Kasumi-1 (cell line): ENCODE data around the gene P2RX6.
"Not testable (repeated sequence)": the region's sequence is repeated elsewhere in the genome, so short reads cannot be mapped to it uniquely, and the experiment has no call there.

Source experiments
- DNase-seq, 2 experiments: peaks; one replicate each; lab custom pipeline; 2025; lab: John Stamatoyannopoulos, UW

The P2RX6 gene

GRCh38 chr22:21031545-21032036, 16.6 kb downstream of the P2RX6 start:
- no peak for DNase-seq

- DNase-seq, result no peak
These were observed 17.3 kb downstream of the P2RX6 start, which contains the start of gene SLC7A4 for GRCh38 chr22:21032037-21032867. Gene SLC7A4 (minus strand): TSS chr22:21032561. CDS start chr22:21031812, 749 bp downstream.

GRCh38 chr22:21032868-21033688, 18.1 kb downstream of the P2RX6 start:
- no peak for DNase-seq

- no peak for DNase-seq
These were observed 18.9 kb downstream of the P2RX6 start for GRCh38 chr22:21033895-21034294.

GRCh38 chr22:21034989-21035388, 20.0 kb downstream of the P2RX6 start:
- no peak for DNase-seq

GRCh38 chr22:21038405-21038804, 23.4 kb downstream of the P2RX6 start:
- DNase-seq, result no peak

- DNase-seq, result not testable (repeated sequence)
These were observed 24.2 kb downstream of the P2RX6 start for GRCh38 chr22:21039158-21039557.

GRCh38 chr22:21041937-21042336, 27.0 kb downstream of the P2RX6 start:
- no peak for DNase-seq

GRCh38 chr22:21042978-21043859, 28.3 kb downstream of the P2RX6 start:
- DNase-seq, result no peak

GRCh38 chr22:21043860-21044535, 29.0 kb downstream of the P2RX6 start:
- no peak for DNase-seq

- DNase-seq, result no peak
These were observed 30.1 kb downstream of the P2RX6 start for GRCh38 chr22:21044931-21045584.

GRCh38 chr22:21045585-21046294, 30.8 kb downstream of the P2RX6 start, which contains the start of gene LRRC74B:
Gene LRRC74B (plus strand): TSS chr22:21045946. CDS start chr22:21045987, 41 bp downstream.
- DNase-seq, result no peak

- no peak for DNase-seq
These were observed 32.2 kb downstream of the P2RX6 start for GRCh38 chr22:21047035-21047661.

GRCh38 chr22:21047730-21048129, 32.8 kb downstream of the P2RX6 start:
- no peak for DNase-seq

GRCh38 chr22:21048448-21048847, 33.5 kb downstream of the P2RX6 start:
- not testable (repeated sequence) for DNase-seq

- not testable (repeated sequence) for DNase-seq
These were observed 34.0 kb downstream of the P2RX6 start for GRCh38 chr22:21048965-21049364.

GRCh38 chr22:21051145-21051830, 36.3 kb downstream of the P2RX6 start:
- no peak for DNase-seq

- DNase-seq, result no peak
These were observed 37.0 kb downstream of the P2RX6 start for GRCh38 chr22:21051831-21052400.
